Measurements from ENCODE around the gene EPS8L3. TPM values are rescaled to one million over a fixed set of nuclear protein-coding genes. Genes with fewer than 3 reads are reported as not detected.
A peak's percentile ranks its signal among the peaks of the same experiment; 100 is the strongest.
"Not testable (repeated sequence)": the region's sequence is repeated elsewhere in the genome, so short reads cannot be mapped to it uniquely, and the experiment has no call there.

Gene EPS8L3
- total and polyA plus RNA-seq, 2 experiments from 2014 or later = not detected

- in situ Hi-C loops (cut with MboI) = no loop called here
- H2AFZ ChIP-seq = peak overlapping the region; percentile 86
- H3K9me2 ChIP-seq (ENCODE audit: insufficient read depth) = no peaks in the 10 kb centered on the region
- no peak for DNase-seq
- H3K9ac ChIP-seq = peak overlapping the region; percentile 60
- no peaks in the 10 kb centered on the region for H3K9me3 ChIP-seq (ENCODE audit: low read depth)
- H3F3A ChIP-seq (ENCODE audit: insufficient read depth) = no peaks in the 10 kb centered on the region
- no peaks in the 10 kb centered on the region for H4K20me1 ChIP-seq (ENCODE audit: insufficient read depth)
- no peak for TF ChIP-seq EZH2 (IDR thresholded peaks at IDR 0.05; ENCODE audit: insufficient read depth, poor library complexity, severe bottlenecking)
- no peak for TF ChIP-seq EZH2phosphoT487 (IDR thresholded peaks at IDR 0.05; ENCODE audit: insufficient read depth, low read depth)
- H3K4me1 ChIP-seq (ENCODE audit: insufficient read depth) = no peaks in the 10 kb centered on the region
- H3K36me3 ChIP-seq (ENCODE audit: low read depth) = no peaks in the 10 kb centered on the region
- H3K27me3 ChIP-seq (replicated peaks; ENCODE audit: insufficient read depth) = no peaks in the 10 kb centered on the region
- 12 to 13% methylated on average over 11 to 22 of the region's 22 CpGs for WGBS, 2 experiments (ENCODE audit: low coverage in 1 of 2, low lambda C conversion rate in 2 of 2, missing lambda C conversion rate in 2 of 2)
- peak overlapping the region; percentile 70 for H3K4me3 ChIP-seq
- no peak overlapping the region for H3K27ac ChIP-seq
- no peaks in the 10 kb centered on the region for H3K79me2 ChIP-seq (ENCODE audit: insufficient read depth)
- H3K4me2 ChIP-seq (ENCODE audit: unreplicated experiment) = peak overlapping the region; percentile 78
Observed at GRCh38 chr1:109712321-109712864, 51.3 kb downstream of the EPS8L3 start.

- Histone ChIP-seq H3K4me3 (peak within 1 kb of the TSS; percentile 70), H3K4me2 (ENCODE audit: unreplicated experiment) (peak within 1 kb of the TSS; percentile 78), H2AFZ (peak within 1 kb of the TSS; percentile 86), H3K9ac (peak within 1 kb of the TSS; percentile 60)
- H3K9me3 ChIP-seq (ENCODE audit: low read depth); H3K27me3 ChIP-seq (replicated peaks; ENCODE audit: insufficient read depth); H3K4me1 ChIP-seq (ENCODE audit: insufficient read depth); H3F3A ChIP-seq (ENCODE audit: insufficient read depth); H3K27ac ChIP-seq; in situ Hi-C loops (cut with MboI); H3K79me2 ChIP-seq (ENCODE audit: insufficient read depth); H4K20me1 ChIP-seq (ENCODE audit: insufficient read depth); H3K9me2 ChIP-seq (ENCODE audit: insufficient read depth); H3K36me3 ChIP-seq (ENCODE audit: low read depth): not testable (repeated sequence)
- WGBS, 2 experiments (ENCODE audit: low coverage in 1 of 2, low lambda C conversion rate in 2 of 2, missing lambda C conversion rate in 2 of 2) = 3 to 5% methylated on average over 29 to 32 of the region's 33 CpGs
- peak; percentile 29 for DNase-seq
Observed at GRCh38 chr1:109711593-109712320, 52.0 kb downstream of the EPS8L3 start, which contains the start of gene GSTM5. GSTM5 (plus strand) TSS chr1:109712251; CDS start chr1:109712313, 62 bp downstream.

- H3K36me3 ChIP-seq (ENCODE audit: low read depth); in situ Hi-C loops (cut with MboI); H3K4me1 ChIP-seq (ENCODE audit: insufficient read depth); H3K27ac ChIP-seq; H4K20me1 ChIP-seq (ENCODE audit: insufficient read depth); DNase-seq; H3K27me3 ChIP-seq (replicated peaks; ENCODE audit: insufficient read depth); H2AFZ ChIP-seq; H3K9me2 ChIP-seq (ENCODE audit: insufficient read depth); H3K4me3 ChIP-seq; H3K9ac ChIP-seq; H3K9me3 ChIP-seq (ENCODE audit: low read depth); H3K4me2 ChIP-seq (ENCODE audit: unreplicated experiment); H3F3A ChIP-seq (ENCODE audit: insufficient read depth); H3K79me2 ChIP-seq (ENCODE audit: insufficient read depth): not testable (repeated sequence)
Observed at GRCh38 chr1:109709822-109710221, 53.9 kb downstream of the EPS8L3 start.

- H3K27me3 ChIP-seq (replicated peaks; ENCODE audit: insufficient read depth); H3K9ac ChIP-seq; DNase-seq; H3F3A ChIP-seq (ENCODE audit: insufficient read depth); H3K9me2 ChIP-seq (ENCODE audit: insufficient read depth); H2AFZ ChIP-seq; H3K4me3 ChIP-seq; H3K27ac ChIP-seq; H4K20me1 ChIP-seq (ENCODE audit: insufficient read depth); H3K36me3 ChIP-seq (ENCODE audit: low read depth); H3K79me2 ChIP-seq (ENCODE audit: insufficient read depth); H3K4me2 ChIP-seq (ENCODE audit: unreplicated experiment); in situ Hi-C loops (cut with MboI); H3K9me3 ChIP-seq (ENCODE audit: low read depth); H3K4me1 ChIP-seq (ENCODE audit: insufficient read depth): not testable (repeated sequence)
- WGBS, 2 experiments (ENCODE audit: low coverage in 1 of 2, low lambda C conversion rate in 2 of 2, missing lambda C conversion rate in 2 of 2) = 96 to 99% methylated on average over 4 of the region's 4 CpGs
Observed at GRCh38 chr1:109708949-109709348, 54.8 kb downstream of the EPS8L3 start.

- H3F3A ChIP-seq (ENCODE audit: insufficient read depth) = no peaks in the 10 kb centered on the region
- no peaks in the 10 kb centered on the region for H3K79me2 ChIP-seq (ENCODE audit: insufficient read depth)
- no peak overlapping the region for H3K4me2 ChIP-seq (ENCODE audit: unreplicated experiment)
- no peaks in the 10 kb centered on the region for H3K9me2 ChIP-seq (ENCODE audit: insufficient read depth)
- H3K9me3 ChIP-seq (ENCODE audit: low read depth) = no peaks in the 10 kb centered on the region
- no peaks in the 10 kb centered on the region for H3K36me3 ChIP-seq (ENCODE audit: low read depth)
- H4K20me1 ChIP-seq (ENCODE audit: insufficient read depth) = no peaks in the 10 kb centered on the region
- no peak for DNase-seq
- no peak overlapping the region for H3K4me3 ChIP-seq
- H3K4me1 ChIP-seq (ENCODE audit: insufficient read depth) = no peaks in the 10 kb centered on the region
- 60 to 68% methylated on average over 4 of the region's 4 CpGs for WGBS, 2 experiments (ENCODE audit: low coverage in 1 of 2, low lambda C conversion rate in 2 of 2, missing lambda C conversion rate in 2 of 2)
- in situ Hi-C loops (cut with MboI) = no loop called here
- no peak overlapping the region for H3K27ac ChIP-seq
- TF ChIP-seq EZH2phosphoT487 (IDR thresholded peaks at IDR 0.05; ENCODE audit: insufficient read depth, low read depth) = no peak
- TF ChIP-seq EZH2 (IDR thresholded peaks at IDR 0.05; ENCODE audit: insufficient read depth, poor library complexity, severe bottlenecking) = no peak
- H3K9ac ChIP-seq = no peak overlapping the region
- no peaks in the 10 kb centered on the region for H3K27me3 ChIP-seq (replicated peaks; ENCODE audit: insufficient read depth)
- no peak overlapping the region for H2AFZ ChIP-seq
Observed at GRCh38 chr1:109705411-109705810, 58.3 kb downstream of the EPS8L3 start.

Data from GM23248 (cell line).